Measurements from ENCODE around the gene SORT1.
"Not testable (repeated sequence)": the region's sequence is repeated elsewhere in the genome, so short reads cannot be mapped to it uniquely, and the experiment has no call there.

The SORT1 gene

DNA sequence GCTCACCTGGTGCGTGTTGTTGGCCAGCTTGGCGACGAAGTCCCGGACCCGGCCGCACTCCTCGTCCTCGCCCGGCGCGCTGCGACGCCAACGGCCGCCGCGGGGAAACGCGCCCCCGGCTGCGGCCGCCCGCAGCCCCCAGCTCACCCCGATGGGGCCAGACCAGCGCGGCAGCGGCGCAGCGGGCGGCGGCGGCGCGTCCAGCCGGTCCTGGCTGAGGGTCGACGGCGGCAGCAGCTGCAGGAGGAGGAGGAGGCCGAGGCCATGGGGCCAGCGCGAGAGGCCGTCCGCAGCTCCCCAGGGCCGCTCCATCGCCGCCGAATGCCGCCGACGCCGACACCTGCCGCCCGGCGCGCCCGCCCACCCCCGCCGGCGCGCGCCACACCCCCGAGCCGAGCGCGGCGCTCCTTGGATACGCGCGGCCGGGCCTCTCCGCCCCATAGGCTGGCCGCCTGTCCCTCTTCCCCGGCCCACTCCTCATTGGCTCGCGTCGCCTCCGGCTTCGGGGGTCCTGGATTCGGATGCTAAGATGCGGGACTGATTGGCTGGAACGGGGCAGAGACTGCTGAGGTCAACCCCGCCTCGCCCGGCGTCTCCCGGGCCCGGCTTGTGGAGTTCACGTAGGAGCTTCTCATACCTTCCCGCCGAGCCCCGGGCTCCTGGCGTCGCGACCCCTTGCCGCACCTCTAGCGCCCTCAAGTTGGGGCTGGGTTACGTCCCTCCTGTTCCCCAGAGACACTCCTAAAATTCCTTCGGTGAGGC is at the start of gene SORT1:
Gene SORT1, minus strand, starts transcription at position 338 of the 762 bp plus-strand sequence. Its CDS starts 26 bp downstream, at position 312.
- peak; percentile 34 to 35 for DNase-seq (ENCODE audit: extremely low read depth in 1 of 2, low read depth in 1 of 2)

DNA sequence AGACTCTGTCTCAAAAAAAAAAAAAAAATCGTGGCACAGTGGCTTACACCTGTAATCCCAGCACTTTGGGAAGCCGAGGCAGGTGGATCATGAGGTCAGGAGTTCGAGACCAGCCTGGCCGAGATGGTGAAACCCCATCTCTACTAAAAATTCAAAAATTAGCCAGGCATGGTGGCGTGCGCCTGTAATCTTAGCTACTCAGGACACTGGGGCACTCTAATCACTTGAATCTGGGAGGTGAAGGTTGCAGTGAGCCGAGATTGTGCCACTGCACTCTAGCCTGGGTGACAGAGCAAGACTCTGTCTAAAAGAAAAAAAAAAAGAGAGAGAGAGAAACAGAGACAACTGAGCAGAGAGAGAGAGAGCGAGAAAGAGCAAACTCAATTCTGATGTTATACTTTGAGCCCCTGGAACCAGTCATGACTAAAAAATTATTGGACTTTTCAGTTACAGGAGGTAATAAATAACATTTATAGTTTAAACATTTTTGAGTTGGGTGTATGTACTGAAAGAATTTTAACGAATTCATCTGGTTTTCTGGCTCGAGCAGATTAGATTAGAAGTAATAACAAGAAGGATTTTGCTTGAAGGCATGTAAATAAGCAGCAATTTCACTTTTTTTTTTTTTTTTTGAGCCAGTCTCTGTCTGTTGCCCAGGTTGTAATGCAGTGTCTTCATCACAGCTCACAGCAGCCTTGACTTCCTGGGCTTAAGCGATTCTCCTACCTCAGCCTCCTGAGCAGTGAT is 48.4 kb upstream of the SORT1 start:
- DNase-seq (ENCODE audit: extremely low read depth in 1 of 2, low read depth in 1 of 2) = not testable (repeated sequence)

GRCh38 chr1:109444346-109444745 is 46.6 kb upstream of the SORT1 start:
- DNase-seq (ENCODE audit: extremely low read depth in 1 of 2, low read depth in 1 of 2) = no peak

DNA sequence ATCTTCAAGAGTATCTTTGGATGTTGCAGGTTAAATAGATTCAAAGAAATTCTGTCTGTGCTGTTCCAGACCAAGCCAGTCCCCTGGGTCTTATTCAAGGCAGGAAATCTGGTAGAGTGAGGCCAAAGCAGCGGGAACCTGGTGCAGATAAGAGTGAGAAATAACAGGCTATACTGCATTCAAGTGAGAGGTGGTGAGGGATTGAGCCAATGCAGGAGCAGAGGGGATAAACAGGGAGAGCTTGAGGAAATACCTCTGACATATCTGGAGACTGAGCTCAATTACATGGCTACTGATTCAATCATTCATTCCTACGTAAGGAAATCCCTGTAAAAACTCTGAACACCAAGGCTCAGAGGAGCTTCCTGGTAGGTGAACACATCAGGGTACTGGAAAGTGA is 45.8 kb upstream of the SORT1 start:
- DNase-seq (ENCODE audit: extremely low read depth in 1 of 2, low read depth in 1 of 2) = no peak

- no peak for DNase-seq (ENCODE audit: extremely low read depth in 1 of 2, low read depth in 1 of 2)
Observed at GRCh38 chr1:109441069-109441468, 43.4 kb upstream of the SORT1 start.

- no peak for DNase-seq (ENCODE audit: extremely low read depth in 1 of 2, low read depth in 1 of 2)
Observed at GRCh38 chr1:109438798-109439297, 41.1 kb upstream of the SORT1 start.

- DNase-seq (ENCODE audit: extremely low read depth in 1 of 2, low read depth in 1 of 2) = no peak
Observed at GRCh38 chr1:109434484-109434883, 36.8 kb upstream of the SORT1 start.

- DNase-seq (ENCODE audit: extremely low read depth in 1 of 2, low read depth in 1 of 2) = no peak
Observed at GRCh38 chr1:109433322-109433721, 35.6 kb upstream of the SORT1 start.

DNA sequence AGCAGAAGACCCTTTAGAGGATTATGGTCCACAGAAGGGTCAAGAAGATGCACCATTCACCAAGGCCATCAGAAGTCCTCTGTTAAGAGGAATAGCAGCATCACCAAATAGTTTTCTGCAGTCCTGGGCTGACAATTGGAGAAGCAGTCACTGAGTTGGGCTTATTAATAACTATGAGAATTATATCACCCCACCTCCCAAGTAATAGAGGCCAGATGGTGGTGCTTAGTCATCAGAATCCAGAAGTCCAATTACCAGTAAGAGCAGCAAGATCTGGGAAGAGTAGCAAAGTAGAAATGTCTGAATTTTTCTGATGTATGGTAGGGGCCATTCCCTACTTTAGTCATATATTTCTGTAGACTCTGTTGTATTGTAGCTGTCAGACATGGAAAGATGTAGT is 34.6 kb upstream of the SORT1 start:
- no peak for DNase-seq (ENCODE audit: extremely low read depth in 1 of 2, low read depth in 1 of 2)

DNA sequence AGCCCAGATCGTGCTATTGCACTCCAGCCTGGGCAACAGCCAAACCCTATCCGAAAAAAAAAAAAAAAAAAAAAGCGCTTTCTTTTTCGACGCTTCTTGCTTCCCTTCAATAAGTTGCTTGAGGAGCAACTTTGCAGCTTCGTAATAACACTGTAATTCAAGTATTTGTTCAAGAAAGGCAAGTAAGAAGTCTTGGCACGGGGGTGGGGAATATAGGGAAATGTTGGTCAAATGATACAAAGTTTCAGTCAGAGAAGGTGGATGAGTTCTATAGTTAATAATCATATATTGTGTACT is 29.4 kb upstream of the SORT1 start:
- DNase-seq (ENCODE audit: extremely low read depth in 1 of 2, low read depth in 1 of 2) = no peak

GRCh38 chr1:109426281-109427170 is 28.8 kb upstream of the SORT1 start, which contains the start of gene PSMA5:
Gene PSMA5 (minus strand): TSS chr1:109426448. CDS start chr1:109426330, 118 bp downstream.
- peak; percentile 87 to 92 for DNase-seq (ENCODE audit: extremely low read depth in 1 of 2, low read depth in 1 of 2)

GRCh38 chr1:109425391-109426280 is 27.9 kb upstream of the SORT1 start:
- DNase-seq (ENCODE audit: extremely low read depth in 1 of 2, low read depth in 1 of 2) = peak; percentile 16 to 47

DNA sequence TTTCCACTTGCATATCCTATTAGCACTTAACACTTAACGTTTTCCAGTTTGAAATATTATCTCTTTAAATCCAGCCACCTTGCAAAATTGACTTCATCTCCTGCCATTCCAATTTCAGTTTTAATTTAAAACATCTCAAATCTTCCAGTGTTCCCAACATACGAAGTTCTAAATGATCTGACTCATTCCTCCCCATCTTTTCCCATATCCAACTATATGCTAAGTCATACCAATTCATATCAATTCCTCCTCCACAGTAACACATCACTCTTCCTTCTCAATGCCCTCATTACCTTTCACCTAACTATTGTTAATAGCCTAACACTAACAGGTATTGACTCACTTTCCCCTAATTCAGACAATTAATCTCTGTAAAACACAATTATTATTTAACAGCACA is 25.8 kb upstream of the SORT1 start:
- no peak for DNase-seq (ENCODE audit: extremely low read depth in 1 of 2, low read depth in 1 of 2)

DNA sequence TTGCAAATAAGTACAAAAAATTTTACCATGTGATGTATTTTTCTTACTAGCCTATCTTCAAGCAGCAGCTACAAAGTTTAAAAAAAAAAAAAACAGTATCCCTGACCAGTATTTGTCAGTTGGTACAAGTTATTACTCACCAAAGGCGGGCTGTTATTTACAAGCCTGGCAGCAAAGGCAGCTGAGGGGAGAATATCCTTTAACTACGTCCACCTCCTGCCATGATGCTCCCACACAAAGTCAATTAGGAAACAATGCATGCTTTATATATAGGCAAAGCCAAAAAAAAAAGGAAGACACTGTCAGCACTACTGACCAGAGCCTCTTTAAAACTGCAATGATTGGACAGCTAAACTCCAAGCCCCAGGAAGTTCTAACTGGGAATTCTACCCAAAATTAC is 14.8 kb upstream of the SORT1 start:
- DNase-seq (ENCODE audit: extremely low read depth in 1 of 2, low read depth in 1 of 2) = no peak

- DNase-seq (ENCODE audit: extremely low read depth in 1 of 2, low read depth in 1 of 2) = no peak
Observed at GRCh38 chr1:109404838-109405237, 7.1 kb upstream of the SORT1 start.

DNA sequence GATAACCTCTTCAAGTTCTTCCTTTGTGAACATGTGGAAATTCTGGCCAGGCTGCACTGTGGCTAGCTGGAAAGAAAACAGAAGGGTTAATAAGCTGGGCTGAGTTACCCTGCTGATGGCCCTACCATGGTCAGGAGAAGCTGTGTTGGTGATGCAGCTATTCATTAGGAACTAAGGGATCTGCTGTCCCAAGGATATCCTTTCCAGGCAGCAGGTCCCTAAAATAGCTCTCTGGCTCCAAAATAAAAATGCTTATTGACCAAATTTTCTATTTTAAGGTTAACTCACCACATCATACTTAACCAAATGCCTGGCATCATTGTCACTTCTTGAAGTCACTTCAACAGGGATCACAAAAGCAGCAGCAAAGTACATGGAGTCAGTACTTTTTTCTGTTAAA is 4.3 kb upstream of the SORT1 start:
- no peak for DNase-seq (ENCODE audit: extremely low read depth in 1 of 2, low read depth in 1 of 2)

GRCh38 chr1:109400035-109400655 is 2.4 kb upstream of the SORT1 start:
- DNase-seq (ENCODE audit: extremely low read depth in 1 of 2, low read depth in 1 of 2) = no peak

- DNase-seq (ENCODE audit: extremely low read depth in 1 of 2, low read depth in 1 of 2) = no peak
Observed at GRCh38 chr1:109399326-109399957, 1.7 kb upstream of the SORT1 start.

Measured in activated CD8-positive, alpha-beta memory T cell treated with anti-CD3 and anti-CD28 coated beads for 1 hour (primary cell).